Measurements from ENCODE around the gene EGF.
"Not testable (repeated sequence)": the region's sequence is repeated elsewhere in the genome, so short reads cannot be mapped to it uniquely, and the experiment has no call there.

EGF gene

DNA sequence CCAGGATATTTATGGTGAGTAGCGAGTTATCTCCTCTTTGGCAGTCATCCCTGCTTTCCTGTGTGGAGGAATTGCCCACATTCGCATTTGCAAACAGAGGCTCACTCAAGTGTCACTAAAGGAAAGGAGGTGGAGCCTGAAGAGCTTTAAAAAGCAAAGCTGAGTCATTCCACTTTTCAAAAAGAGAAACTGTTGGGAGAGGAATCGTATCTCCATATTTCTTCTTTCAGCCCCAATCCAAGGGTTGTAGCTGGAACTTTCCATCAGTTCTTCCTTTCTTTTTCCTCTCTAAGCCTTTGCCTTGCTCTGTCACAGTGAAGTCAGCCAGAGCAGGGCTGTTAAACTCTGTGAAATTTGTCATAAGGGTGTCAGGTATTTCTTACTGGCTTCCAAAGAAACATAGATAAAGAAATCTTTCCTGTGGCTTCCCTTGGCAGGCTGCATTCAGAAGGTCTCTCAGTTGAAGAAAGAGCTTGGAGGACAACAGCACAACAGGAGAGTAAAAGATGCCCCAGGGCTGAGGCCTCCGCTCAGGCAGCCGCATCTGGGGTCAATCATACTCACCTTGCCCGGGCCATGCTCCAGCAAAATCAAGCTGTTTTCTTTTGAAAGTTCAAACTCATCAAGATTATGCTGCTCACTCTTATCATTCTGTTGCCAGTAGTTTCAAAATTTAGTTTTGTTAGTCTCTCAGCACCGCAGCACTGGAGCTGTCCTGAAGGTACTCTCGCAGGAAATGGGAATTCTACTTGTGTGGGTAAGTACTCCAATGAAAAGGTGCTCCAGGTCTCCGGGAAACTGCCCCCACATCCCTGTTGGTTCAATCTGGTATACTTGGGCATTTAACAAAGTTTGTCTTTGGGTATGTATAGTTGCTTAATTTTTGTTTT is at the start of gene EGF:
Gene EGF (plus strand): TSS at position 178 of the 890 bp plus-strand sequence. CDS start 453 bp downstream, at position 631.
- DNase-seq (ENCODE audit: low spot score) = no peak

DNA sequence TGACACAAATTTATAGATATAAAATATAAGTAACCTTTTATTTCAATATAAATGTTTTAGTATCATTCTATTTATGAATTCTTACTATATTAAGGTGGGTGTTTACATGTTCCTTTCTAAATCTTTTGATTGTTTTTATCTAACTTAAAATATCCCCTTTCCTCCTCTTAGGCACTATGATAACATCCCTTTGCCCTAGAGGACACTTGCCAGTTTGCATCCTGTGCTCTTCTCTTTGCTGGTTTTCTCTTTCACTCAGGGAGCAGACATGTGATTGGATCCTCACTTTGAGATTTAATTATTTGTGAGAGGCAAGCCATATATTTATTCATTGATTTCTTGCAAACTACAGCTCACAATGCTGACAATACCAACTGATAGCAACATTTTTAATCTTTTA is 48.5 kb upstream of the EGF start:
- DNase-seq (ENCODE audit: low spot score) = no peak

DNA sequence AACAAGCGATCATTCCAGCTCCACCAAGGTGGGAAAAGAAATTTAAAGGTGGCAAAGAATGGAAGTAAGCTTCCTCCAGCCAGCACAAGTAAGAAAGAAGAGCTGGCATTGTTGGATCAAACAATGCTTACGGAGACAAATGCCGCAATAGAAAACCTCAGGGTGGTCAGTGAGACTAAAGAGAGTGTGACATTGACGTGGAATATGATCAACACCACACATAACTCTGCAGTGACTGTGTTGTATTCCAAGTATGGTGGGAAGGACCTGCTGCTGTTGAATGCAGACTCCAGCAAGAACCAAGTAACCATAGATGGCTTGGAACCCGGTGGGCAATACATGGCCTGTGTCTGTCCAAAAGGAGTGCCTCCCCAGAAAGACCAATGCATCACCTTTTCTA is 42.6 kb upstream of the EGF start:
- DNase-seq (ENCODE audit: low spot score) = no peak

DNA sequence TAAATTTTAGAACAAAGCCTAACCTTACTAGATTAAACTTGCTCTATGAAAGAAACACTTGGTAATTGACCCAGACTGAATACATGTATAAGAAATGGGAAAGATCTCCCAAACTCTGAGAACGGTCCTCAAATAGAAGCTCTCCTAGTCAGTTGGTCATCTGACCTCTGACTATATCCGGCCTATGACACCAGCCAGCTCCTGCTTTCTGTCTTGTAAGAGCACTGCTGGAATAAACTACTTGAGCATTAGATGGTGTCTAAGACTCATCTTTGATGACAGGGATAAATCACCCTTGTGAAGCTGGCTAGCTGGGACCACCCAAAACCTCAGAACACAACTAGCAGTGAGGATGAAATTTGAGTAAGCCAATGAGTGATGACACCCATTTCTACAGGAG is 40.6 kb upstream of the EGF start:
- DNase-seq (ENCODE audit: low spot score) = no peak

DNA sequence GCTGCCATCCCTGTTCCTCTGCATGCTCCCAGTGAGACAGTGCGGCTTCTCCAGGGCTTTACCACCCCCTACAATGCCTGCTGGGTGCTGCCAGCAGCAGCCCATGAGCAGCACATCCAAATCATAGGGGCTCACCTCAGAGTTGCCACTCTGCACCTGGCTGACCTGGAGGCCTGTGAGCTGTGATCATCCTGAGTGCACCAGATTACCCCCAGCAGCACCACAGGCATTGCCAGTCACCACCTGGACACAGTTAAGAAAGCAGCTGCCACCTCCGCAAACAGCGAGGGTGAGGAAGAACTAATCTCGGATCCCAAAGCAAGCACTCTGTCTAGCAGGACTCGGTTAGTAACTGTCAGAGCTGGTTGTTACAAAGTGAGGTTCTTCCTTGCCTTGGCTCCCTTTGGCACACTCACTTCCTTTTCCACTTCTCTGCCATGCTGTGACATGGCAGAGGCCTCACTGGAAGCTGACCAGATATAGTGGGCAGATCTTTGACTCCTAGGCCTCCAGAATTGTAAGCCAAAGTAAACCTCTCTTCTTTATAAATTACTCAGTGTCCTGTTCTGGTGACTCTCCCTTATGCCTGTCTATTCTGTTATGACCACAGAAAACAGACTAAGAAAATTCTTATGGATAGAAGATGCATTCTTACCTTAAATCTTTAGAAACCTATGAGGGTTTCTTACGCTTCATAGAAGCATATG is 39.6 kb upstream of the EGF start:
- DNase-seq (ENCODE audit: low spot score) = no peak

DNA sequence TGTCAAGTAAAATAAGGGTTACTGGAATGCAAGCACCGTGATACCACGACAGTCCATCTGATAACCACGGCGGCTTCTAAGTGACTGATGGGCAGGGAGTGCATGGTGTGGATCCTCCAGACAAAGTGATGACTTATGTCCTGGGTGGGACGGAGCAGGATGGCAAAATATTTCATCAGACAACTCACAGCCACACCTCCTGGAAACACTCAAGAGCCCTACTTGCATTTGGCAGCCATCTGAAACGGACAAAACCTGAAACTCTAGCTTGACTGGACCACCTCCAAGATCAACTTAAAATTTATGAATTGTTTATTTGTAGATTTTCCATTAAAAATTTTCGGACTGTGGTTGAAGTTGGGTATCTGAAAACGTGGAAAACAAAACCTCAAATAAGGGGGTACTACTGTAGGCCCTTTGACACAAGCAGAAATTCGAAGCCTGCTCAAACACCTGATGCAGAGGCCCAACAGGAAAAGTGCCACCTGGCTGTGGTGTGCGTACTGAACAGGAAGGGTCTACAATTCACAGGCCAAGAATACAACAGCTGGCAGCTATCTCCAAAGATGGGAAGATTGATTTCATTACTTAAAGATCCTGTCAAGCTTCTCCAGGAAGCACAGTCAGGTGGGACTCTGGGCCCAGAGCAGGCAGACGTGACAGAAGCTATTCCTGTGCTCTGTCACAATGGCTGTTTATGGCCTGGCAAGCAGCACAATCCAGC is 38.7 kb upstream of the EGF start:
- DNase-seq (ENCODE audit: low spot score) = no peak

DNA sequence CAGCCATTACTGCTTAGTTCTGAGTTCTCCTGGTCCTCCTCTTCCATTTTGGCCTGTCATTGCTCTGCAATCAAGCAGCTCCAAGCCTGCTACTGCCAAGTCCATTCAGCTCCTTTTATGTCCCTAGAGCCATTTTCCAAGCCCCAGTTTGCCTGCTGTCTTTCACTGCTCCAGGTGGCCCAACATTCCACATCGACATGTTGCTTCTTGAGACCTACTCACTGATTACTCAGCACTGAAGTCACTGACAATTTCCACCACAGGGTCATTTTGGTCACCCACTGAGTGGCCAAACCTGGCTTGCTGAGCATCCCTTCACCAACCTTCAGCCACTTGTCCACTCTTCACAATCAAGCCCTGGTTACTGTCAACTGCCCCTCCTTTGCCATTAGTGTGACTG is 37.6 kb upstream of the EGF start:
- DNase-seq (ENCODE audit: low spot score) = no peak

DNA sequence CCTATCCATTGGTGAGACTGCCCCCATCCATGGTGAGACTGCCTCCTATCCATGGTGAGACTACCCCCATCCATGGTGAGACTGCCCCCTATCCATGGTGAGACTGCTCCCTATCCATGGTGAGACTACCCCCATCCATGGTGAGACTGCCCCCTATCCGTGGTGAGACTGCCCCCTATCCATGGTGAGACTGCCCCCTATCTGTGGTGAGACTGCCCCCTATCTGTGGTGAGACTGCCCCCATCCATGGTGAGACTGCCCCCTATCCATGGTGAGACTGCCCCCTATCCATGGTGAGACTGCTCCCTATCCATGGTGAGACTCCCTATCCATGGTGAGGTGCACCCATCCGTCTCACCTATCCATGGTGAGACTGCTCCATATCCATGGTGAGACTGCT is 37.1 kb upstream of the EGF start:
- not testable (repeated sequence) for DNase-seq (ENCODE audit: low spot score)

DNA sequence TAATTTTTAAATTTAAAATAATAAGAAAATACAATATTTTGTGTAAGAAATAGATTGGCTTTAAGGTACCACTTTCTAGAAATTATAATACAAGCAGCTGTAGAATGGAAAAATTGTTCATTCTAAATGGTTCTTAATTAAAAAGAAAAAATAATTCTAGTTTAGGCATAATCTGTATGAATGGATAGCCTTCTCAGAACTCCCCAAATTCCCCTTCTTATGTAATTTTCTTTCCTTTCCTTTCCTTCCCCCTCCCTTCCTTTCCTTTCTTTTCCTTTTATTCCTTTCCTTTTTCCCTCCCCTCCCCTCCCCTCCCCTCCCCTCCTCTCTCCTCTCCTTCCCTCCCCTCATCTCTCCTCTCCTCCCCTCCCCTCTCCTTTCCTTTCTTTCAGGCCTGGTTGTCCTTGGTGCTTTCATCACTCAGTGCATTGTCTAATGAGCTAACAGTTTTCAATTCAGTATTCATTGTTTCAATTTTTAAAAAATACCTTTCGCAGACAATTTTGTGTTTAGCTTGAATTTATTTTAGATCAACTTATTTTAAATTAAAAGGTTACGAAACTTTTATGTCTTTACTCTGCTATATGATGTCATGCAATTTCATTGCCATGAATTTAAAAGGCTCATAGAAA is 35.9 kb upstream of the EGF start:
- DNase-seq (ENCODE audit: low spot score) = no peak

DNA sequence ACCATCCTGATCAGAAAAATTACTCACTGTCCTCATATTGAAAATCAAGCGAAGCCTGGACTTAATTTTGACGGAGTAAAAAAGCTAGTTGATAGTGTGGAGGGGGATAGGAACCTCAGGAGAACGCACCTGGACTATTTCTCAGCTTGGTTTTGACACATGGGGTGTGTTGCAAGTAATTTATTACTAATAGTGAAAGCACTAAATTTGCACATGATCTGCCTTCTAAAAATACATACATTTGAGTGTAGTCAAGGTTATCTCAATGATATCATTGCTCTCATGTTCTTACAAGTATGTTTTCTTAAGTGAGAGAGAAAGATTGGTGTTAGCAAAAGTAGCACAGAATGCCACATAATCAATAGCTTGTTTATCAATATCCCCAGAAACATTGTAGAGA is 35.3 kb upstream of the EGF start:
- DNase-seq (ENCODE audit: low spot score) = no peak

DNA sequence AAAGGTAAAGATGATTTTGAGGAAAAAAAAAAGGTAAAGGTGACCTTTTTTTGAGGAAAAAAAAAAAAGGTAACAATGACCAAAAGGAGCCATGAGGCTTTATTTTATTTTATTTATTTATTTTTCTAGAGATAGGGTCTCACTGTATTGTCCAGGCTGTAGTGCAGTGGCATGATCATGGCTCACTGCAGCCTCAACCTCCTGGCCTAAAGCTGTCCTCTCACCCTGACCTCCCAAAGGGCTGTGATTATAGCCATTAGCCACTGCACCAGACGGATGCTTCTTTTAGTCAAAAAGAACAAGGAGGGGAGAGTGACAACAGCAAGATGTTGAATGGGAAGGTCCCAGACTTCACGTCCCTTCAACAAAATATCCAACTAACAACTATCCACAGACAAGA is 34.3 kb upstream of the EGF start:
- no peak for DNase-seq (ENCODE audit: low spot score)

DNA sequence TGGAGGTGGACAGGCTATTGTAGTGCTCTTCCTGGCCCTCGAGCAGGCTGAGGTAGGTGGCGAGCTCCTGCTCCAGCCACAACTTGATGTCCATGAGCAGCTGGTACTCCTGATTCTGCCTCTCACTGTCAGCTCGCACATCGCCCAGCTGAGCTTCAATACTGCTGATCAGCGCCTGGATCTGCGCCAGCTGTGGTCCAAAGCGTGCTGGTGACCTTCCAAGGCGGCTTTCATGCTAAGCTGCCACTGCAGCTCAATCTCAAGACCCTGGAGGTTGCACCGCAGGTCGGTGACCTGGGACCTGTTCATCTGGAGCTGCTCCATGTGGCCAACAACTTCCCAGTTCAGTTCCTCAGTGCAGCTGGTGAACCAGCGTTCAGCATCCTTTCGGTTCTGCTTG is 33.6 kb upstream of the EGF start:
- no peak for DNase-seq (ENCODE audit: low spot score)

DNA sequence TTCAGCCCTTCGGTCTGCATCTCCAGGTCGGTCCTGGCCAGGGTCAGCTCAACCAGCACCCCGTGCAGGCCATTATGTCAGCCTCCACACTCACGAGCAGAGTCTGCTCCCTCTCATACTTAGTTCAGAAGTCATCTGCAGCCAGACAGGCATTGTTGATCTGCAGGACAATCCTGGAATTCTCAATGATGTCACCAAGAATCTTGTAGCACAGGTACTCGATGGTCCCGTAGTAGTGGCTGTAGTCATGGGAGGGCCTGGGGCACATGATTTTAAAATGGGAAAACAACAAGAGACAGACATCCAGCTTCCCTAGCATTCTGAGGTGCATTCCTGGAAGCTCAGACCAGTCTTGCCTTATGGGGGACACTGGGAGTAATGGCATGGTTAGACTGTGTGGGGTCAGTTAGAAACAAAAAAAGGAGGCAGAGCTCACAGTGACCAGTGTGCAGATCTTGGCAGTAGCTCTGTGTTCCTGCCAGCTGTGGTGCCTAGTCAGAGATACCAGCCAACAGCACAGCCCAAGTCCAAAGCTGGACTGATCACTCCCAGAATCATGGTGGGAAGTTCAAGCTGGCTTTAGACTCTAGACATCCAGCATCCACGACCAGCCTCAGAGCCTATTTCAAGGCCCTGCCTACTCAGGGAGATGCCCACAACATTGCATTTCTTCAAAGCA is 32.9 kb upstream of the EGF start:
- DNase-seq (ENCODE audit: low spot score) = no peak

DNA sequence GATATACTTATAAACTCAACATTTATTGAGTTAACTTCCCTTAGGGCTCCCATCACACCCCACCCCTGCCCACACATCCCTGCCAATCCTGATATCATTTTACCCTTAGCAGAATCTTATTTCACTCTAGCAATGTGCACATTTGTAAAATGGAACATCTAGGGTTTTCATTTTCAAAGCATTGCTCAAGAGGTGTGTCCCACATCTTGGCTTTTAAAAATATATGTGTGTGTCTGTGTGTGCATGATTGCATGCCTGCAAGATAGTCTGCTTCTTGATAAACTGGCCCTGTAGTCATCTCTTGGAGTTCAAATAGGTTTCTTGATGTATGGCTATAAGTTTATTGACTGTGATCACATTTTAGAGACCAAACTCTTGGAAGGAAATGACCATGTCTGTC is 26.4 kb upstream of the EGF start:
- DNase-seq (ENCODE audit: low spot score) = no peak

DNA sequence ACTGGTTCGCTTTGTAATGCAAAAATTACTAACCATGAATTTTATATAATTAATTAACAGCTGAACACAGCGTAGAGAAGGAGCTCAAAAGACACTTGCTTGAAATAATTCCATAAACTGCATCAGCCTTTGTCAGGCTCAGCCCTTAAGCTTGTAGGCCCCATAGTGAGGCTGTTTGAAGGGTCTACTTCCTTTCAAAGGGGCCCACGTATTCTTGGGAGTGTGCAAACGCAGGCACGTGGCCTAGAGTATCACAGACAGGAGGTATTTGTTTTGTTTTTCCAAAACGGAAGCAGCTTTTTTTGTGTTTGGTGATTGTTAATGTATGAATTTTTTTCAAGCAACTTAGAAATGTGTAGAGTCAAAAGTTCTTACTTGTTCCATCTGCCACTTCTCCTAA is 25.6 kb upstream of the EGF start:
- DNase-seq (ENCODE audit: low spot score) = no peak

DNA sequence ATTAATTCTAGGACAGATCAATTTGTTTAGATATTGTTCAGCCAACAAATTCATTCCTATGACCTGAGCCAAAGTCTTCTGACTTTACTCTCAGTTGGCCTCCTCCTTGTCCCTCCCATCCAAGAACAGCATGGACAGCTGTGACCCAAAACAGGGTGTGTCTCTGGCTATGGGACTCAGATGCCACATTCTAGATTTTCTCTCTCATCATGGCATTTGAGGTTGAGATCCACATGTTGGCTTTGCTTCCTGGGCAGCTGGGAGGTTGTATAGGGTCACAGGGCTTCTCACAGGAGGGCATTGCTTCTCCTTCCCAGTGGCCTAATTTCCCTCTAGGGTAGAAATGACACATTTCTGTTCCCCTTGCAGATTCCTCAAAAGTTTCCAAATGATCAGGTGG is 22.6 kb upstream of the EGF start:
- DNase-seq (ENCODE audit: low spot score) = no peak

DNA sequence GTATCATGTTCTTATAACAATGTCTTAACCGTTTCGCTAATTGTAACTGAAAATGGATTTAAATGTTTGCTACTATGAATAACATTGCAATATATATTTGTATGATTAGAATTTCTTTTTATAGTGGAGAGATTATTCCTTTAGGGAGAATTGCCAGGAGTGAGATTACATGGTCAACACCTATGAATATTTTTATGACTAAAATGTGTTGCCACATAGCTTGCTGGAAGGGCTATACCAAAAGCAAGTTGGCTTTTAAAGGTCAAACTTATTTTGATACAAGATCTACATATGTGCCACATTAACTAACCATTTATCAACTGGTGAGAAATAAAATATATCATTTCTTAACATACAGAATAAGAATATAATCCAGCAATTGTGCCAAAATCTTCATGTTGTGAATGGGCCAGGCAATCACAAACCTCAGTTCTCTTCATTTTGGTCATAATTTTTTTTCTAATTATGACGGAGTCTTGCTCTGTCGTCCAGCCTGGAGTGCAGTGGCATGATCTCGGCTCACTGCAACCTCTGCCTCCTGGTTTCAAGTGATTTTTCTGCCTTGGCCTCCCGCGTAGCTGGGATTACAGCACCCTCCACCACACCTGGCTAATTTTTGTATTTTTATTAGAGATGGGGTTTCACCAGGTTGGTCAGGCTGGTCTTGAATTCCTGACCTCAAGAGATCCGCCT is 10.0 kb upstream of the EGF start:
- DNase-seq (ENCODE audit: low spot score) = no peak

DNA sequence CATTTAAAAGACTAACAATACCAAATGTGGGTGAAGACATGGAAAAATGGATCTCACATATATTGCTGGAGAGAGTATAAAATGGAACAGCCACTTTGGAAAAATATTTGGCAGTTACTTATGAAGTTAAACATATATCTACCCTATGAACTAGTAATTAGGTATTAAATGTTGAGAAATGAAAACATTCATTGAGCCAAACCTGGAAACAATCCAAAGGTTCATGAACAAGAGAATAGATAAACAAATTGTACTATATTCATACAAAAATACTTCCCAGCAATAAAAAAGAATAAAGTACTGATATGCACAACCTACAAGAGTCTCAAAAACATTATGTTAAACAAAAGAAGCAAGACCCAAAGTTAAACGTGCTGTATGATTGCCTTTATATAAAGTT is 4.0 kb upstream of the EGF start:
- no peak for DNase-seq (ENCODE audit: low spot score)

DNA sequence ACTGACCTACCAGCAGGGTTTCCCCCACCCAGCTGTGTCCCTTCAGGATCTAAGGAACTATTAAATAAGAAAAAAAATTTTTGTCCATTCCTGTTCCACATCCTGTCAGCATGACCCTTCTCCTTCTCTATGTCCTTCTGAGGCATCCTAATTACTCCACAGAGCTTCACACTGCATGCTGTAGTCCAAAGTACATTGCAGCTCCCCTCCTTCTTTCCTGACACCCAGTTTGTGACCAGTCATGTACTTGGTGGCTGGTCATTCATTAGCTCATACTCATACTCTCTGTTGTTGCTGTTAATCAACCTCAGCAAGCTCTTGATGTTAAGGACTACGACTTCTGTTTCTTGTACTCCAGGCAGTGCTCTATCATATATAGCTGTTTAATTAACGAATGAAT is 2.4 kb upstream of the EGF start:
- no peak for DNase-seq (ENCODE audit: low spot score)

DNA sequence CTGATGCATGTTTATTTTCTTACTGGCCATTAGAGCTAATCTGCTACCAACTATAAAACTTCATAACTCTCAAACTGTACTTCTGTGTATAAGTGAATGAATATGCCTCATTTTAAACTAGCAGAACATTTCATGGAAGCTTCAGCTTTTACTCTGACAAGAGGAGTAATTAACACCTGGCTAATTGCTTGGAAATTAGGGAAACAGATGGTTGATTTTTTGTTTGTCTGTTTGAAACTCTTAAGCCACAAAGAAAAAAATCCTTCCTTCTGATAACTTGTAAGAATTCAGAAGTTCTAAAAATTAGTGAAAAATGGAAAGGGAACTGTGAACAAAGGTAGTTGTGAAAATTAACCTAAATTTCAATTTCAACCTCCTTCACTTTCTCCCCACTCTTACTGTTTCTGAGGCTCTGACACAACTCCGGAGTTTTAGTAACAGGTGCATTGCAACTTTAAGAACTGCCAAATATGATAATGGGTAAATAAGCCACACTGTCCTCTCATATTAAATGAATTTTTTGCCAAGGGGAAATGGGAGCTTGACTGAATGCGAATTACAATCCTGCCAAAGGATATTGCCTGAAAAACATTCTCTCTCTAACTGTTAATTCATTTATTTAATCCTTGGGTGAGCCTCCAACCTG is 1.0 kb downstream of the EGF start:
- no peak for DNase-seq (ENCODE audit: low spot score)

DNA sequence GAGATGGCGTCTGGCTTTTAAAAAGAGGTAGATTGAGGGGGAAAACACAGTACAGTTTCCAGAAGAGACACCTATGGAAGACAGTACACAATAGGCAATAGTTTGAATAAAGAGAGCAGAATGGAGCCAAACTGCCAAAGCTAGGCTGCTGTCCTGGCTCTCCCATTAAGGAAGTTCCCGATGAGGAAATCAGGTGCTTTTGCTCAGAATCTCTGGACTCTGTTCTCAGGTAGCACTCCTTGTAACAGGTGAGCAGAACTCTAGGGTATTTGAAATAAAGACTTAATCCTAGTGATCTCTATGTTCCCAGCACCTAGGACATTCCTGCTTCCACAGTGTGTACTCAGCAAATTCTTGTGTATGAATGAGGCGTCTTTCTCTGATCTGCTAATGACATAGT is 1.6 kb downstream of the EGF start:
- no peak for DNase-seq (ENCODE audit: low spot score)
